GM21717 (cell line): Measurements from ENCODE around the gene TMEM38A.
"Not testable (repeated sequence)": the region's sequence is repeated elsewhere in the genome, so short reads cannot be mapped to it uniquely, and the experiment has no call there.

Experiments
- ATAC-seq: cut with Tn5 transposase; IDR thresholded peaks from one replicate; pipeline ENCODE4 v1.9.1; 2021; ENCODE audit warnings: mild to moderate bottlenecking, moderate library complexity; ENCODE audit not compliant: unreplicated experiment

The TMEM38A gene

DNA sequence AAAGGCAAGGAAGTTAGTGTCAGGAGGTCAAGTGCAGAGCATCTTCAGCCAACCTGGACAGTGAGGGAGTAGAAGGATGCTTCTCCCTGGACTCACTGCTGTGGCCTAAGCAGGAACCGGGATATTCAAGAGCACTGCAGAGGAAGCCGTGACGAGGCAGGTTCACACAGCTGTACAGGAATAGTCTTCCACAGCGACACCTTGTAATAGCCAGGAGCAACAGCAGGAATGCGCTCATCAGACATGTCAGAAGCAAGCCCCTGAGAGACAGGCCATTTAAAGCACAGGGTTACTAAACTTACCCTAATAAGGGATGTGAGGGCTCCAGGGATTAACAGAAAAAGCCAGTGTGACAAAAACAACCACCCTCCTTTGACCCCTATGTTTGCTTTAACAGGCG lies 29.5 kb upstream of the TMEM38A start:
- ATAC-seq = no peak

- ATAC-seq = no peak
These were observed 23.4 kb upstream of the TMEM38A start for GRCh38 chr19:16637535-16637934.

DNA sequence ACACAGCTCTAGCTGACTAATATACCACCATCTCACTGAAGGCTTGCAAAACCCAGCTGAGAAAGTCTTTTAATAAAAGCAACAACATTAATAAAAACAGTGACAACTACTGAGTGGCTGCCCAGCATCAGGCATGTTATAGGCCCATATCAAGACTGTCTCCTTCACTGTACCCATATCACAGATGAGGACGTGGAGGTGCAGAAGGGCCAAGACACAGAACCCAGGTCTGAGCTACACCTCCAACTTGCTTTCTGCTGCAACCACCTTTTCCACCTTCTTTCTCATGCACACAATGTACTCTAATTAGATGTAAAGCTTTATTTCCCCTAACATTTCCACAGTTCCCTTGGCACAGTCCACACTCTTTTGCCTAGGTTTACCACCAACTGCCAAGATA lies 22.3 kb upstream of the TMEM38A start:
- ATAC-seq = no peak

GRCh38 chr19:16640951-16641350 lies 20.0 kb upstream of the TMEM38A start:
- no peak for ATAC-seq

DNA sequence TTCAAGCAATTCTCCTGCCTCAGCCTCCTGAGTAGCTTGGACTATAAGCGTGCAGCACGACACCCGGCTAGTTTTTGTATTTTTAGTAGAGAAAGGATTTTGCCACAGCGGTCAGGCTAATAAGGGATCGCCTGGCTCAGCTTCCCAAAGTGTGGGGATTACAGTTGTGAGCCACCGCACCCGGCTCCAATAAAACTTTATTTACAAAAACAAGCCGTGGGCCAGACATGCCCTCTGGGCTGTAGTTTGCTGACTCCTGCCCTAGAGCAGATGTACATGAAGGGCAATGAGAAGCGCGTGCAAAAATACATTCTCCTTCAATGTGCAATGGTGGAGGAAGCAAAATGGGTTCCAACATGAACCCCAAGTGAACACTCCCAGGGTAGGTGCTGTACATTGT lies 19.2 kb upstream of the TMEM38A start:
- no peak for ATAC-seq

DNA sequence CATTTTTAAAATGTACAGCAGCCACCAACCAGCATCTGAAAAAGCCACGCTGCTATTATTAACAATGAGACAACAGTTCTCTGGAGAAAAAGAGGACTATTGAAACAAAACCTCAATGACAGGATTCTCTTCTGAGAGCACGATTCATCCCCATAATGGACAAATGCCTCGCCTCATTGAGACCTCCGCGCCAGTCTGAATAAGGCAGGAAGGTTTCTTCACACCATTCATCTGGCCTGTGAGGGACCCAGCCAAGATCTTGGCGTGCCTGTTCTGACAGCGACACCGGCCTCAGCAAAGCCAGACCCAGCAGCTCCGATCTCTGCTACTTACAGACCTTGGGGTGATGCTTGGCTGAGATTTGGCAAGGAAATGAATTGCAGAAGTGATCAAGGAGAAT lies 15.8 kb upstream of the TMEM38A start:
- ATAC-seq = no peak

DNA sequence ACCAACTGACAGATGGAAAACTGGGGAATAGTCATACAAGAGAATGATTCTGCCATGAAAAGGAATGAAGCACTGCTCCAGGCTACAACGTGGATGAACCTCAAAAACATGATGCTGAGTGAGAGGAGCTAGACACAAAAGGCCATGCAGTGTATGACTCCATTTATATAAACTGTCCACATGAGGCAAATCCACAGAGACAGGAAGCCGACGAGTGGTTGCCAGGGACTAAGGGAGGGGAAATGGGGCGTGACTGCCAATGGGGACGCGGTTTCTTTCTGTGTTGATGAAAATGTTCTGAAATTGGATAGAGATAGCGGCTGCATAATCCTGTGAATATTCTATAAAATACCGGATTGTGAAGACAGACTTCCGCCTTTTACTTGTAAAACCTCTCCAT lies 11.2 kb upstream of the TMEM38A start:
- no peak for ATAC-seq

- no peak for ATAC-seq
These were observed 10.1 kb upstream of the TMEM38A start for GRCh38 chr19:16650821-16651220.

GRCh38 chr19:16651421-16652188 lies 9.3 kb upstream of the TMEM38A start:
- not testable (repeated sequence) for ATAC-seq

DNA sequence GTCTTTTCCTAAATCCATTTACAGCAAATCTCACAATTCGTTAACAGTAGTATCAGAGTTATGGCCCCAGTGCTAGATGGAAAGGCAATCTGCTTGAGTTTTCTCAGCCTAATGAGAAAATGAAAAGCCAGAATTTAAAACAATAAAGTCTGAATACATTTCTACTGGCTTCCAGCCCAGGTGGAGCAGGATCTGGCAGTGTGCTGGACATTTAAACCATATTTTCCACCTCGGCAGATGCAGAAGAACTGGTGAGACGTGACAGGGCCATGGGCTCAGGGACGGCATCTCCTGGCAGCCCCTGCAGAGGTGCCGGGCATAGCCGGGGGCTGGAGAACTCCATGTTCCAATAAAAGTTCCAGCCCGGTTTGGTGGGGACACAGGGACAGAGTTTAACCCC lies 8.1 kb upstream of the TMEM38A start:
- no peak for ATAC-seq

- no peak for ATAC-seq
These were observed 6.8 kb upstream of the TMEM38A start for GRCh38 chr19:16654140-16654539.

DNA sequence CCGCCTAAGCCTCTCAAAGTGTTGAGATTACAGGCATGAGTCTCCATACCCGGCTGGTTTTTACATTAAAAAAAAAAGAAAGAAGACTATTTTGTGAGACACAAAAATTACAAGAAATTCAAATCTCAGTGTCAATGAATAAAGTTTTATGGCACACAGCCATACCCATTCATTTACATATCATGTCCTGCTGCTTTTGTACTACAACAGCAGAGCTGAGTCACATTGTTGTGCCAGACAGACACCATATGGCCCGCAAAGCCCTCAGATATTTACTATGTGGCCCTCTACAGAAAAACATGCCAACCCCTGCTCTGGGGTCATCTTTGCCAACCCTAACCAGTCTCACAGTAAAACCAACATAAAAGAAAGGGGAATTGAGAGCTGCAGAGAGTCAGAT lies 6.3 kb upstream of the TMEM38A start:
- ATAC-seq = no peak

- no peak for ATAC-seq
These were observed 5.2 kb upstream of the TMEM38A start for GRCh38 chr19:16655727-16656126.

- ATAC-seq = no peak
These were observed 3.6 kb upstream of the TMEM38A start for GRCh38 chr19:16657384-16657783.

- no peak for ATAC-seq
These were observed 1.5 kb upstream of the TMEM38A start for GRCh38 chr19:16659464-16659831.

DNA sequence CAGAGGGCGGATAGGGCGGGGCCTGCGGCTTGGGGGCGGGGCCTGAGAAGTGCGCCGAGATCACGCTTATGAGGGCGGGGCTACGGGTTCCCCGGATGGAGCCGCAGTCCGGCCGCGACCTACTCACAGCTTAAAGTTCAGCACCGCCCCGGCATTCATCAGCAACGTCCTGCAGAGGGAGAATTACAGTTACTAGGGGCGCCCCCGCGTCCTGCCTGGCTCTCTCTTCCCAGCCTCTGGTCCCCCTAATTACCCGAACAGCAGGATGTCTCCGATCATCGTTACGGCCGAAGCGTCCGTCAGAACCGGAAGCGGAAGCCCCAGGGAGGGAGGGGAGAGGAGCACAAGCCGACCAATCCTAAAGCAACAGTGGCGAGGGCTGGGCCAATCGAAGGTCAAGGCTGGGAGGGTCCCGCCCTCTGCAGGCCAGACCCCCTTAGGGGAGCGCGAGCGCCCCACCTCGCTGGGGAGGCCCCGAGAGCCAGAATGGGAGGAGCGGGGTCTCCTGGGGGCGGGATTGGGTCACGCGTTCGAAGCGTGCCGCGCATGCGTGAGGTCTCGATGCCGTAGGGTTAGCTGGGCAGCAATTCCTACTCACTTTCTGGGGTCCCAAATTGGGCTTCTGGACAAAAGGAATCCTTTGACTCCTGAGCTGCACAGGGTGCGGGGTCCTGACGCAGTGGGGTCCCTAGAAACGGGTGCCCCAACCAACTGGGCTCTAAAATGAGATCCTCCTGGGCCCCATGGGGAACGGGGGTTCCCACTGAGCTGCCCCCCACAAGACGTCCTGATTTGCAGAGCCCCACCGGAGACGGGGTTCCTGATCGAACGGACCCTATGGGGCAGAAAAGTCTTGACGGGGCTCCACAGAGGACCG lies 869 bp upstream of the TMEM38A start, which contains the start of gene SMIM7:
SMIM7 (minus strand) TSS at position 313 of the 877 bp plus-strand sequence; CDS start at position 279, 34 bp downstream.
- peak; percentile 83 for ATAC-seq

GRCh38 chr19:16661480-16662034 lies 618 bp downstream of the TMEM38A start:
- no peak for ATAC-seq

- ATAC-seq = no peak
These were observed 7.2 kb downstream of the TMEM38A start for GRCh38 chr19:16668176-16668575.

DNA sequence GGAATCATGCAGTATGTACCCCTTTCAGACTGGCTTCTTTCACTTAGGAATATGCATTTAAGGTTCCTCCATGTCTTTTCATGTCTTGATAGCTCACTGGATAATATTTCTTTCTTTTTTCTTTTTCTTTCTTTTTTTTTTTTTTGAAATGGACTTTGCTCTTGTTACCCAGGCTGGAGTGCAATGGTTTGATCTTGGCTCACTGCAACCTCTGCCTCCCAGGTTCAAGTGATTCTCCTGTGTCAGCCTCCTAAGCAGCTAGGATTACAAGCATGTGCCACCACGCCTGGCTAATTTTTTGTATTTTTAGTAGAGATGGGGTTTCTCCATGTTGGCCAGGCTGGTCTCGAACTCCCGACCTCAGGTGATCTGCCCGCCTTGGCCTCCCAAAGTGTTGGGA lies 7.8 kb downstream of the TMEM38A start:
- ATAC-seq = not testable (repeated sequence)

- no peak for ATAC-seq
These were observed 9.4 kb downstream of the TMEM38A start for GRCh38 chr19:16670291-16670690.

DNA sequence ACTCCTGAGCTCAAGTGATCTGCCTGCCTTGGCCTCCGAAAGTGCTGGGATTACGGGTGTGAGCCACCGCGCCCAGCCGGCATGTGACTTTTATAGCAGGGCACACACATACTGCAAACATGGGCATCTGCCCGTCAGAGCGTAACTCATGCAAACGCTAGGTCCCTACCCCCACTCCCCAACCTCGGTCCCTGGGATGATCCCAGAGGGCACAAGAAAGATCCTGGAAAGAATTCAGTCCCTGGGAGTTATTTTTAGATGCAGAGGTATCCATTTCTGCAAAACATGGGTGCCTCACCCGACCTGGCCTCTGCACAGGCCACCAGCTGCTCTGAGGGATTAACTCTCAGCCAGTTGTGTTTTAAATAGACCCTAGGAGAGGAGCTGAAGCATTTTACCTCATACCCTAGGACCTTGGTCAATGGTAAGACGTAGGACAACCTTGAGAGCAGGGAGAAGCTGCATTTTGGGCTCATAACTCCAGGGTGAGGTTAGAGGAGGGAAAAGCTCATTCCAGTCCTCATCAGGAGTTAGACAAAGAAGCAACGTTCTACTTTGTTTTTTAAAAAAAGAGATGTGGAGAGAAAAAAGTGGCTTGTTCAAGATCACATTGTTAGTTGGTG lies 10.8 kb downstream of the TMEM38A start:
- ATAC-seq = no peak
